Raji (cell line): ENCODE data around the gene DICER1.

Source experiments
- POLR2A ChIP-seq: IDR thresholded peaks from 2 replicates; pipeline ENCODE4 v1.6.1; 2011; ENCODE audit warnings: low read depth, low read length, control low read depth; ENCODE audit not compliant: insufficient read depth

DICER1 gene

GRCh38 chr14:95122621-95122945 lies 34.7 kb downstream of the DICER1 start:
- no peak for TF ChIP-seq POLR2A

GRCh38 chr14:95121911-95122620 lies 35.3 kb downstream of the DICER1 start:
- TF ChIP-seq POLR2A: no peak

GRCh38 chr14:95119336-95119735 lies 38.0 kb downstream of the DICER1 start:
- no peak for TF ChIP-seq POLR2A

- no peak for TF ChIP-seq POLR2A
Measured at GRCh38 chr14:95117937-95118721, 39.2 kb downstream of the DICER1 start.

DNA sequence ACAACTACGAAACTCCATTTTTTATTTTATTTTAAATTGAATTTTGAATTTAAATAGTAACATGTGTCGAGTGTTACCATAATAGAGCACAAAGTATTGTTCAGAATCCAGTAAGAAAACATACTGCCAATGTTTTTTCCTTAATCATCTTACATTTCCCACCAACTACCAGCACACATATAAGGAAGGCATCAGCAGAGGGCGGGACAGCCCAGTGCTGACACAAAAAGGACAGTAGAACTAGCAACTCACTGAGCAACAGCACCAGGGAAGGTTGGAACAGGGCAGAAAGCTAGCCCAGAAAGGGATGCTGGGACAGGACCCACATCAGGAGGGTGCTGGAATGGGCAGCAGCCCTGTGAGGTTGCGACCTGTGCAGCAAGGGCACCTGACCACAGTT lies 43.9 kb downstream of the DICER1 start:
- no peak for TF ChIP-seq POLR2A

DNA sequence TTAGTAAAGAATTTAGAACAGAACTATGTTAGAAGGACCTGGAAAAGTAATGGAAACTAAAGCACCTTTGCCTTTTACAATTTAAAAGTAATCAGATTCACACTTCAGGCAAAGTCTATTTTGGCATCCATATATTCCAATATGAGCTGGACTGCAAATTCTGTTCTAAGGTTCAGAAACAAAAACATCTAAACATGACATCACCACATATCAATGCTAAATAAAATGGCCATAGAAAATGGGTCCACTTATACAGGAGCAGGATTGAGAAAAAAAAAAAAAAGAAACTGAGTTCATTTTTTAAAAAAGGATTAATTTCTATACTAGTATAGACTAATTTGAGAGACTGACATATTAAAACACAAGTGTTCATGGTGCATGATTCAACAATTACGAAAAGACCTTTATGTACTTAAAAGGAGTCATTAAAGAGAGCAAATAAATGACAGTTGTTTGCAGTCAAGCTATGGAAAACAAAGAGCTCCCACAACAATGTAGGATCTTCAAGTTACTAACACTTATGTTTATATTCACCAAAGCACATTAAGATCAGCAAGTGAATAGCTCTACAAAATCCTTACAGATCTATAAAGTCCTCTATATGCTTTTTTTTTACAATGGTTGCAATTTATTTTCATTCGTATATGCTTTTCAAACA lies 45.7 kb downstream of the DICER1 start:
- TF ChIP-seq POLR2A: no peak

DNA sequence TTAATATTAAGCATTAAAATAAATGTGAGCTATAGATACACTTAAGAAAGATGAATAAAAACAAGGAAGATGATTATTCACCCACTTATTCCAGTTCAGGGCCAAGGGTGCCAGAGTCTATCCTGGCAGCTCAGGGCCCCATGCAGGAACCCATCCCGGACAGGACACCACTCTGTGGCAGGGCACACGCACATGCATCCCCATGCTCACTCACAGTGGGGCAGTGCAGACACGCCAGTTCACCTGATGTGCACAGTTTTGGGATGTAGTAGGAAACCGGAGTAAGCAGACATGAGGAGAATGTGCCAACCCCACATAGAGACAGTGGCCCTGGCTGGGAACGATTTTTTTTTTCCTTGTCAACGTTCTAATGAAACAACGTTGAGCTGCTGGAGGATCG lies 47.2 kb downstream of the DICER1 start:
- no peak for TF ChIP-seq POLR2A

DNA sequence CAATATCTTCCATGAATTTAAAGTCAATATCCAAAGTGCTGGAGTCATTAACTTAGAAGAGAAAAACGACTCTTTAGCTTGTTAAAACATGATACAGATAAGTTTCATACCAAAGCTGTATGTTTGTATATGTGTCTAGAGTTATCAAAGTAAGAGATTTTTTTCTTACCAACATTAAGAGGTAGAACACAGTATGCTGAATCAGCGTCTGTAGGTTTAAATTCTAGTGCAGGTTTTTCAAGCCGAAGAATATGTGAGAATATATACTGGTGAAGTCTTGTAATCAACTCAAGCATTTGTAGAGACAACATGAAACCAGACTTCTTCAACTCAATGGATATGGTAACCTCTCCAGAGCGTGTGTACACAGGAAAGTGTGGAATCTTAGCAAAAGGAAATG lies 49.6 kb downstream of the DICER1 start:
- no peak for TF ChIP-seq POLR2A

DNA sequence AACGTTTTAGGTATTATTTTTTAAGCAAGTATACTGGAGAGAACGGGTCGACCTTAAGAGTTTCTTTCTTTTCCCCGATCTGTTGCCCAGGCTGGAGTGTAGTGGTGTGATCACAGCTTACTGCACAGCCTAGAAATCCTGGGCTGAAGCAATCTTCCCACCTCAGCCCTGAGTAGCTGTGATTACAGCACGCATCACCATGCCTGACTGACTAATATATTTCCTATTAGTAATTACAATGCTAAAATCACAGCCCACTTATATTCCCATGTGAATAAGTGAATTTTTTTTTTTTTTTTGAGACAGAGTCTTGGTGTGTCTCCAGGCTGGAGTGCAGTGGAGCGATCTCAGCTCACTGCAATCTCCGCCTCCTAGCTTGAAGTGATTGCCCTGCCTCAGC lies 50.4 kb downstream of the DICER1 start:
- no peak for TF ChIP-seq POLR2A

- no peak for TF ChIP-seq POLR2A
Measured at GRCh38 chr14:95104911-95105310, 52.4 kb downstream of the DICER1 start.

DNA sequence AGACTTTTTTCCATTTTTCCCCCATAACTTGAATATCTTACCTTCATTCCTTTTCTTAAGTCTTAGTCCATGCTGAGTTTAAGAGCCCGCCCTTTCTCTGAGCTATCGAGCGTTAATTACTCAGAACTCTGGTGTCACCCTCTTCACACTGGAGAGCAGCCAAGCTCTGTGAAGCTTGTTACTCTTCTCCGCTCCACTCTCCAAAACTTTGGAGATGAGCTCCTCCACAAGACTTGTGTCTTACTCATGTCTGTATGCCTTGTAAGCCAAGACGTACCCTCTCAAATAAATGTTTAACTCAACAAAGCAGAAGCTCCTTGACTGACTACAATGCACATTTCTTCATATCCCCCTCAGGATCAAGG lies 54.7 kb downstream of the DICER1 start:
- TF ChIP-seq POLR2A: no peak

DNA sequence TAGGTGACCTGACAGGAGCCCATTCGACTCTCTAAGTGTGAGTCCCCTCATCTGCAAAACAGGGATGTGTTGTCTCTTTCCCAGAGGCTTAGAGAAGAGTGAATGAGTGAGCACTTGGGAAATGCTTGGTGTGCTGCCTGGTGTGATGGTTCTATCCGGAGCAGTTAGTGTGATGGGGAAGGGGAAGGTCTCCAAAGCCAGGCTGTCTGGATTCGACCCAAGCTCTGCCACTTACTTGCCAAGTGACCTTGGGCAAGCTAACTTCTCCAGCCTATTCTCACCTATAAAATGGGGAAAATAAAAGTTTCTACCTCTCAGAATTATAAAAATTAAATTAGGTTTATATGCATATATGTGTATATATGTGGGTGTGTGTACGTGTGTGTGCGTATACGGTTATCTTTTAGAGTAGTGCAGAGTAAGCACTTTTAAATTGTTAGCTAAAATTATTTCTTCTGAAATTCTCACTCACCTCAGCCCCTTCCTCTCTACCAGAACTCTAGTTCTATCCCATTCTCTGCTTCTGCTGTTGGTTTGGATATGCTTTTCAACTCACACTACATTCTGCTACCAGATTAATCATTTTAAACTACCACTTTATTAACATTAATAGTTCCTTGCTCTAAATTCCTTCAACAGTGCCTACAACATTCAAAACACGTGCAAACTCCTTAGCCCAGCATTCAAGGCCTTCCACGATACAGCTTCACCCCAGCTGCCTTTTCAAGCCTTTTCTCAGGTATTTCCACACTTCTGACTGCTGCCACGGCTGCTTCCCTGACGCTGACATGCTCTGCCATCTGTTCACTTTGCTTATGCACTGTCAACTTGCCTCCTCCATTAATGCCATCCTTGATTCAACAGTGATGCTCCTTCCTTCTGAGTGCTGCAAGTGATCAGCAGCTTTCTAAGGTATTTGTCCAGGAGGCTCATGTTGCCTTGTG lies 55.3 kb downstream of the DICER1 start:
- TF ChIP-seq POLR2A: no peak

GRCh38 chr14:95098984-95099599 lies 58.2 kb downstream of the DICER1 start:
- TF ChIP-seq POLR2A: no peak

GRCh38 chr14:95097385-95097784 lies 59.9 kb downstream of the DICER1 start:
- no peak for TF ChIP-seq POLR2A

DNA sequence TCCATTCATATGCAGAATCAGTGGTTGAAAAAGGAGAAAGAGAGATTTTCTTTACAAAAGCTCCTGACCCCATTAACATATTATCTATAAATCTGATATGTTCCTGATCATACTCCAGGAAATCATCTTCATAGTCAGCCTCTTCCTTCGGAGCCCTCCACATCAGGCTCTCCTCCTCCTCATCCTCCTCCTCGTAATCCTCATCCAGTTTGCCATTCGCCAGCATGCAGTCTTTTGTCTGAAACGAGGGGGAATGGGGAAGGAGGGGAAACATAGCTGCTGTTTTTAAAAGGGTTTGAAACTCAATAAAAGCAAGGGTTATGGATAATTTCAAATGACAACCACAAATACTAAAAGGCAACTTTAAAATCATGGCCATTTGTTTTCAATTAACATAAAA lies 60.9 kb downstream of the DICER1 start:
- TF ChIP-seq POLR2A: no peak

DNA sequence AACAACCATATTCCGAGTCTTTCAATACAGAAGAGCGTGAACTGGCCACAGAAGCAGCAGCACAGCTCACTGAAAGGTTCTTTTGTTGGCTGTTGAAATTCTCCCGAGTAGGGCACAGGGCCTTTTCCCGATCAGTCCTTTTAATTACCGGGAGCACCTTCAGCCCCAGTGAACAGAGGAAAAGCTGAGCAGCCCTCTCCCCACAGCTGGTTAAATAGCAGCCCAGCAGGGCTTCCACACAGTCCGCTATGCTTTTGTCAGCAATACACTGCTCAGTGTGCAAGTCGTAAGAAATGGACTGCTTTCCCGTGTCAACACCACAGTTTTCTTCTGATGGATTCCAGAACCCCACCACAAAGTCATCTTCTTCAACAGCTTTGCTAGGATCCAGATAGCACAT lies 61.3 kb downstream of the DICER1 start:
- TF ChIP-seq POLR2A: no peak
